SK-N-MC (cell line): ENCODE results near the gene DLG2.

Source experiments
- DNase-seq: peaks from one replicate; pipeline ENCODE4 v3.0.0-alpha.2; 2011; ENCODE audit warnings: low read depth, low spot score
- H3K27ac ChIP-seq: fragments of 200-600 bp; sonication (generic); 2 replicates; pipeline ENCODE4 v1.5.1; 2016; ENCODE audit warnings: mixed run types
- H3K36me3 ChIP-seq: fragments of 200-600 bp; sonication (generic); 2 replicates; pipeline ENCODE4 v1.6.1; 2017; ENCODE audit warnings: antibody characterized with exemption, low read length, mixed read lengths; ENCODE audit not compliant: insufficient read depth
- H3K4me3 ChIP-seq: fragments of 200-600 bp; sonication (generic); 2 replicates; pipeline ENCODE4 v1.5.1; 2016
- H3K9ac ChIP-seq: fragments of 200-600 bp; sonication (generic); 2 replicates; pipeline ENCODE4 v1.8.0; 2017; ENCODE audit warnings: mixed run types, mixed read lengths; ENCODE audit not compliant: insufficient read length
- H3K9me3 ChIP-seq: fragments of 200-600 bp; sonication (generic); 2 replicates; pipeline ENCODE4 v1.6.1; 2017; ENCODE audit warnings: low read depth, mild to moderate bottlenecking, antibody characterized with exemption, low read length, moderate library complexity, mixed read lengths
- EZH2 ChIP-seq: fragments of 200-600 bp; sonication (generic); IDR thresholded peaks from one replicate; pipeline ENCODE4 v1.6.1; 2017; ENCODE audit warnings: antibody characterized with exemption
- FOXP2 ChIP-seq: optimal IDR thresholded peaks from 2 replicates; pipeline ENCODE3; 2011; ENCODE audit warnings: mild to moderate bottlenecking, moderate library complexity; ENCODE audit not compliant: insufficient read depth; ENCODE audit errors: extremely low read length, control extremely low read depth
- POLR2AphosphoS5 ChIP-seq: IDR thresholded peaks from 2 replicates; pipeline ENCODE4 v1.6.1; 2012; ENCODE audit warnings: mild to moderate bottlenecking, low read depth, low read length, borderline replicate concordance

The DLG2 gene

GRCh38 chr11:83813296-83813695 is 1813.8 kb downstream of the DLG2 start:
- no peak for DNase-seq
- H3K4me3 ChIP-seq, result no peak overlapping the region
- H3K27ac ChIP-seq, result no peak overlapping the region
- no peak for TF ChIP-seq FOXP2
- TF ChIP-seq EZH2, result no peak
- TF ChIP-seq POLR2AphosphoS5, result no peak
- H3K9ac ChIP-seq, result no peak overlapping the region
- H3K36me3 ChIP-seq, result no peaks in the 10 kb centered on the region
- no peaks in the 10 kb centered on the region for H3K9me3 ChIP-seq

GRCh38 chr11:83809274-83809673 is 1817.9 kb downstream of the DLG2 start:
- H3K9ac ChIP-seq, result no peak overlapping the region
- H3K36me3 ChIP-seq, result no peaks in the 10 kb centered on the region
- DNase-seq, result no peak
- TF ChIP-seq EZH2 (no peak), FOXP2 (no peak), POLR2AphosphoS5 (no peak)
- H3K9me3 ChIP-seq, result no peaks in the 10 kb centered on the region; the same call in 1 of the 2 replicates
- no peak overlapping the region for H3K4me3 ChIP-seq
- H3K27ac ChIP-seq, result no peak overlapping the region; the same call in 1 of the 2 replicates

DNA sequence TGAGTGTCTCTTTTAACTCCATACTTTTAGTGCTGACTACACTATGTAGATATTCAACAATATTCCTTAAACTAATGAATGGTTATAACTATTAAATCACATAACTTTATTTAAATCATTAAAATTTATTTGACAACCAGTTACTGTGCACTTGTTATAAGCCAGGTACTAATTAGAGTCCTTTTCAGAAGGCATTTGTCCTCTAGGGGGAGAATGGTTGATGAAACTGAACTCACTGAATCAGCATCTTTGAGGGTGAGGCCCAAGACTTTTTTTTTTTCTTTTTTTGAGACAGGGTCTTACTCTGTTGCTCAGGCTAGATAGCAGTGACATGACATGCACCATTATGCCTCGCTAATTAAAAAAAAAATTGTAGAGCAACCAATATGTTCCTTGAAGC is 1825.3 kb downstream of the DLG2 start:
- Histone ChIP-seq H3K9ac (no peak overlapping the region), H3K9me3 (no peaks in the 10 kb centered on the region; the same call in 1 of the 2 replicates), H3K27ac (no peak overlapping the region), H3K4me3 (no peak overlapping the region), H3K36me3 (no peaks in the 10 kb centered on the region)
- no peak for TF ChIP-seq EZH2
- no peak for TF ChIP-seq FOXP2
- no peak for TF ChIP-seq POLR2AphosphoS5
- no peak for DNase-seq

GRCh38 chr11:83793310-83793709 is 1833.8 kb downstream of the DLG2 start:
- peak overlapping the region; percentile 29 for H3K9ac ChIP-seq
- H3K4me3 ChIP-seq, result no peak overlapping the region
- no peaks in the 10 kb centered on the region for H3K9me3 ChIP-seq
- DNase-seq, result no peak
- H3K36me3 ChIP-seq, result no peaks in the 10 kb centered on the region
- 0 out of 2 replicates have a peak overlapping the region, but pooled peaks have one; percentile 16 for H3K27ac ChIP-seq
- TF ChIP-seq POLR2AphosphoS5, result no peak
- no peak for TF ChIP-seq EZH2
- TF ChIP-seq FOXP2, result no peak

GRCh38 chr11:83791557-83791956 is 1835.6 kb downstream of the DLG2 start:
- Histone ChIP-seq H3K27ac (no peak overlapping the region), H3K4me3 (no peak overlapping the region), H3K9ac (no peak overlapping the region), H3K36me3 (no peaks in the 10 kb centered on the region), H3K9me3 (no peaks in the 10 kb centered on the region)
- TF ChIP-seq POLR2AphosphoS5 (no peak), EZH2 (no peak), FOXP2 (no peak)
- DNase-seq, result no peak

DNA sequence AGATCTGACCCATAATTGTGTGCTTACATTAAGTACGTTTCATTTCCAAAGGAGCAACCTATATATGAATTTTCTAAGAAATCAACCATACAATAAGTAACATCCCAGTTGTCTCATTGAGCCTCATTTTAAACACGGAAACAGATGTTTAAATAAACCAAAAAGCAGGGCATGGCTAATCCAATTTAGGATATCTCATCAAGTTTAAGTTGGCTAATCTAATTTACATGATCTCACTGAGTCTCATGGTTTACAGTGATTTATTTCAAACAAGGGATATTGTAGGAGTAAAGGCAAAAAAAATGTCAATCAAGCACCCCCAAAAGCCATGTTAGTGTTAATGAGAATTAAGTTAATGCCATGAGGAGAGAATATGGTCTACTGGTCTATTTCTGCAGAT is 1841.2 kb downstream of the DLG2 start:
- Histone ChIP-seq H3K4me3 (no peak overlapping the region), H3K27ac (no peak overlapping the region), H3K9me3 (no peaks in the 10 kb centered on the region), H3K36me3 (no peaks in the 10 kb centered on the region), H3K9ac (no peak overlapping the region)
- no peak for TF ChIP-seq FOXP2
- no peak for DNase-seq

GRCh38 chr11:83784419-83784818 is 1842.7 kb downstream of the DLG2 start:
- no peak for TF ChIP-seq FOXP2
- no peak for TF ChIP-seq EZH2
- no peak for TF ChIP-seq POLR2AphosphoS5
- Histone ChIP-seq H3K9me3 (no peaks in the 10 kb centered on the region), H3K27ac (no peak overlapping the region), H3K9ac (no peak overlapping the region), H3K36me3 (no peaks in the 10 kb centered on the region), H3K4me3 (no peak overlapping the region)
- no peak for DNase-seq

DNA sequence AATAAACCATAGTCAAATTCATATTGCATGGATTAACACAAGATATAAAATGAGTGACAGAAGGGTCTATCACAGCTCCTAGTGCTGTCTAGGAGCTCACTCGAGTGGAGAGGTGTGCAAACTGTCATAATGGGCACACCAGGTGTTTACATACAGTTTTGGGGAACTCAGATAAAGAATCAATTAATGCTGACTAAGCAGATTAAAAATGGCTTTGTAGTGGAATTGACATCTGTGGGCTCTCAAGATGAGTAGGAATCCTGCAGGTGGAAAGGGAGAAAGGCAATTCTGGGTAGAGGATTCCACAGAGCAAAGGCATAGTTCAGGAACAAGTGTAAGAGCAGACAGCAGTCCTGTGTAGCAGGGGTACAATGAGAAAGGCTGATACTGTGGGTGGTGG is 1844.8 kb downstream of the DLG2 start:
- no peak for DNase-seq
- H3K4me3 ChIP-seq, result no peak overlapping the region
- no peak overlapping the region for H3K27ac ChIP-seq
- no peaks in the 10 kb centered on the region for H3K36me3 ChIP-seq
- no peaks in the 10 kb centered on the region for H3K9me3 ChIP-seq
- H3K9ac ChIP-seq, result no peak overlapping the region
- TF ChIP-seq FOXP2, result no peak
- TF ChIP-seq EZH2, result no peak
- TF ChIP-seq POLR2AphosphoS5, result no peak

DNA sequence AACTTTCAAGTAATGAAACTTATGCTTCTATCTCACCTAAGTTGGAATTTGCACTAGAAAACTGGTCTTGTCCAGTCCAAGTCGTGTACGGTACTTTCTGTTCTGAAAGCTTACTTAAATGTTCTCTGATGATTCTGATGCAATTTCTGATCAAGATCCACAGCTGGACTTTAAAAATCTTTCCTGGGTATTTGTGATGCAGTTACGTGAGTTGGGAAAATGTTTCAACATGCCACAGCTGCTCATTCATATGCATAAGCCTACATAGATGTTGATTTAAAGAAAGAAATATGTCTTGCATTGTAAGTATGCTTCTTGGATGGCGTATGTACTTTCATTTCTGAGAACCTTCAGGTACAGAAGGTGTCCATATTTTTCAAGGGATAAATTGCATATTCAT is 1847.3 kb downstream of the DLG2 start:
- Histone ChIP-seq H3K9me3 (no peaks in the 10 kb centered on the region), H3K4me3 (peak overlapping the region; percentile 31; the same call in 1 of the 2 replicates), H3K36me3 (no peaks in the 10 kb centered on the region), H3K9ac (peak overlapping the region; percentile 4), H3K27ac (peak overlapping the region; percentile 21; the same call in 1 of the 2 replicates)
- peak; percentile 35 for DNase-seq
- TF ChIP-seq FOXP2 (no peak), EZH2 (no peak), POLR2AphosphoS5 (no peak)
